Ureter (tissue), 1 donor: ENCODE measurements around the gene IL1RL2. TPM values are rescaled to one million over a fixed set of nuclear protein-coding genes. Genes with fewer than 3 reads are reported as not detected.

Experiments
- DNase-seq: peaks from one replicate; pipeline ENCODE4 v3.0.0-alpha.2; 2020; ENCODE audit warnings: low spot score
- total RNA-seq: library from RNA; stranded (reverse); gene quantifications from one replicate; pipeline ENCODE4 v1.2.4, GENCODE V29; 2023
- donor health status: DM: yes; HTN: yes; CAD: no.

IL1RL2 gene
- total RNA-seq, 1 donor from 2014 or later, result 5.2 TPM

DNA sequence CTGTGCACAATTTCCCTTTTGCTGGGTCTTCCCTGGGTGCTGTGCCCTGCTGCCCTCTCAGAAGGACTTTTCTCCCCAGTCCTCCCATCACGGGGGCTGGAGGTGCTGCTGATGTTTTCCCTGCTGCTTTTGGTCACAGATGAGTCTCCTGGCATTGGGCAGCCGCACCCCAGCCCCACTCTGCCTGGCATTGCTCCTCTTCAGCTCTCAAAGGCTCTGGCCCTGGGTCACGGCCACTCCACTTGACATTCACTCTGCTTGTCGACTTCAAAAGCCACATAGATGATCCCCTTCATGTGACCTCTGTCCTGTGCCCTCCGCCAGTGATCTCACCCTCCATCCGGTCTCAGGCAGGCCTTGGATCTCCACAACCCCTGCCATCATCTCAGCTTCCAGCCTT is 81.0 kb downstream of the IL1RL2 start:
- DNase-seq, result no peak

DNA sequence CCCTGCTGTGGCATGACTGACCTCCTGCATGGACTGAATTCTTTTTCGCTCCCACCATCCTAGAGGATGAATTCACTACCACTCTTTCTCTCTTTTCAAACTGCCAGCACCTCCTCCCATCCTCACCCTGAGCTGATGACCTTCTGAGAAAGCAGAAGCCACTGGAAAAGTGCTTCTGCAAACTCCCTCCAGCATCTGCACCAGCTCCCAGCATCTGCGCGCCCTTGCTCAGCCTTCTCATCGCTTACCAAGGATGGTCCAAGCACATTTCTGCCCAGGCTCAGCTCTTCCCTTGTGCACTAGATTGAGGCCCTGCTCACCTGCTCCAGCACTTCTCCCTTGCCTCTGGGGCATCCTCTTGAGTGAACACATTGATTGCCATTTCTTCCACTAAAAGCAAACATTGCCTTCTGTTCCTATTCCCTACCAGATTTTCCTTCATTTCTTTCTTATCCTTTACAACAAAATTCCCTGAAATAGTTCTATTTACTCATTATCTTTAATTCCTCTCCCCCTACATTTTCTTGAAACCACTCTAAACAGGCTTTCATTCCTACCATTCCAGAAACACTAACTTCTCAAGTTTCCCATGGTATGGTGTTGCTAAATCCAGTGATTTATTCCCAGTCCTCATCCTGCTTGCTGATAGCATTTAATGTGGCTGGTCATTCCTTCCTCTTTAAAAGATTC is 81.8 kb downstream of the IL1RL2 start:
- DNase-seq, result no peak

DNA sequence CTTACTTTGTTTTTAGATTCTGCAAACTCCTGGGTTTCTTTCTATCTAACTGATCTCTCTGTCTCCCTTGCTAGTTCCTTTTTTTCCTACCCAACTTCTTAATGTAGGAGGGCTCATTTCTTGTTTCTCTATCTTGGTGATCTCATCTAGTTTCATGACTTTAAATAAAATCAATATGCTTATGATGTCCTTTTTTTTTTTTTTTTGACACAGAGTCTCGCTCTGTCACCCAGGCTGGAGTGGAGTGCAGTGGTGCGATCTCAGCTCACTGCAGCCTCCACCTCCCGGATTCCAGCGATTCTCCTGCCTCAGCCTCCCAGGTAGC is 82.3 kb downstream of the IL1RL2 start:
- no peak for DNase-seq

DNA sequence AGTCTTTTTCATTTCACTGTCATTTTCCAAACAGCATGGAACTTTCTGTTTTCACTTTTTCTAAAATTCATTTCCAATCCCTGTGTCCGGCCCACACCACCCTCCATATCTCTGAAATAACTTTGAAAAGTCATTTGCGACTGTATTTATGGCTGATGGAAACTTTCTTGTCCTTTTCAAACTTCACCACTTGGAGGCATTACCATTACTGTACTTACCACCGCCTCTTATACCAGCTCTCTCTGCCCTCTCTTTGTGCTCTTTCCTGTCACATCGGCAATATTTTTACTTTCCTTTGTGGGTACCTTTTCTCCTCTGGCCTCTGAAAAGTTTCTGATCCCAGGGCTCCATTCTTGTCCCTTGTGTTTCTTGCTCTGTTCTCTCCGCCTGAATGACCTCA is 85.0 kb downstream of the IL1RL2 start:
- no peak for DNase-seq

DNA sequence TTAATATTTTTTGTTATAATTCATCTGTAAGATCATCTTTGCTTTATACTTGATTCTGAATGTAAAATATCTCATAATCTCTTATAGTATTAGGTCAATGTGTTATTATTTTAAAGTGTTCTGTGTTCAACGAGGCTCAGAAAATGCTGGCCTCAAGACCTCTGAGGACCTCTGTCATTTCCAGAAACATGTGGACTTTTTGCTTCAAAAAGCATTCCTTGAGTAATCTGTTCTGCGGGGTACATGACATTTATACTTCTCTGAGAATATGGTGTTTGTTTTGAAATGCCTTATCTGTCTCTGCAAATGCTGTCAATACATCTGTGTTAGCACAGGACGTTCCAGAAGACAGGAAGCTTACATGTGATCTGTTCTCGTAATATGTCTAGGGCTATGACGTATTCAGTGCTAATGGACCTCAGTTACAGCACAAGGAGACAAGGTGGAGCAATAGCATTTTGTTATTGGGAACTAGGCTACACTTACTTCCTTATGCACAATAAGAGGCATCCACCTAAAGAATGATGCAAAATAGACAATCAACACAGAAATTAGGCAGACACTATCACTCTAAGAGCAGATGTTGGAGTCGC is 86.9 kb downstream of the IL1RL2 start:
- DNase-seq, result no peak

DNA sequence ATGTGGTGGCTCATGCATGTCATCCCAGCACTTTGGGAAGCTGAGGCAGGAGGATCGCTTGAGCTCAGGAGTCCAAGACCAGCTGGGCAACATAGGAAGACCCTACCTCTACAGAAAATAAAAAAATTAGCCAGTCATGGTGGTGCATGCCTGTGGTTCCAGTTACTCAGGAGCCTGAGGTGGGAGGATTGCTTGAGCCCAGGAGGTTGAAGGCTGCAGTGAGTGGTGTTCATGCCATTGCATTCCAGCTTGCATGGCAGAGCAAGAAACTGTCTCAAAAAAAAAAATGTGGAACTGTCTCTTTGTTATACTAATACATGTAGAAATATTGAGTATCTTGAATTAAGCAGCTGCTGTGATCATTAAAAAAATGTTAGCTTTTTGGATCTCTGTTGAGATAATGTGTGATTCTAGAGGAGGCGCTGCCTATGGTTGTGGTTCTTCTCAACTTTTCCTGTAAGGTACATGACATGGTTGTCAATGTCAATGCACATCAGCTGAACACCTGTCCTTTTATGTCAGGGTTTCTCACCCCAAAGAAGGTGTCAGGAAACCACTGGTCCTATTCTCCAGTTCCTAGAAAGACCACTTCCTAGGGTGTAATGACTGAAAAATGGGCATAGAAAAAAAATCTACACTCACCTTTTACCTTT is 89.9 kb downstream of the IL1RL2 start:
- DNase-seq, result no peak

DNA sequence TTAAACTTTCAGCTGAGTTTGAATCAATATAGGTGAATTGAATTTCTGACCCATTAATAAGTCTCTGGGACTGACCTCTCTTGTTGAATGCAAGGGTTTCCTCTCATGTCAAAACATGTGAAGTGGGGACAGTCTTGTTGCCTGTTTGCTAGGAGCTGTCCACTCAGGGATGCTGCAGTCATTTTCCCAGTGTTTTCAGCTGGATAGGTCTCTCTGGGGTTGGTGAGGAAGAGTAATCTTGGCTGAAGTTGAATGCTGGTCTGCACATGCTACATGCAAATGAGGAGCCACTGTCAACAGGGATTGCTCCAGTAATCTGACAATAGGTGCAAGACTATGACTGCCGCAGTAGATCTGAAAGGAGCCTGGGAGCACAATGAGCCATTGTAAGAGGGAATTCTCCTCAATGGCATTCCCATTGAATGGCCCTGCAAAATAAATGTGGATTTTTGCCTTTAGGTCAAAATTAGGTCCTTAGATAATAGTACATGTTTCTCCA is 90.4 kb downstream of the IL1RL2 start:
- no peak for DNase-seq

DNA sequence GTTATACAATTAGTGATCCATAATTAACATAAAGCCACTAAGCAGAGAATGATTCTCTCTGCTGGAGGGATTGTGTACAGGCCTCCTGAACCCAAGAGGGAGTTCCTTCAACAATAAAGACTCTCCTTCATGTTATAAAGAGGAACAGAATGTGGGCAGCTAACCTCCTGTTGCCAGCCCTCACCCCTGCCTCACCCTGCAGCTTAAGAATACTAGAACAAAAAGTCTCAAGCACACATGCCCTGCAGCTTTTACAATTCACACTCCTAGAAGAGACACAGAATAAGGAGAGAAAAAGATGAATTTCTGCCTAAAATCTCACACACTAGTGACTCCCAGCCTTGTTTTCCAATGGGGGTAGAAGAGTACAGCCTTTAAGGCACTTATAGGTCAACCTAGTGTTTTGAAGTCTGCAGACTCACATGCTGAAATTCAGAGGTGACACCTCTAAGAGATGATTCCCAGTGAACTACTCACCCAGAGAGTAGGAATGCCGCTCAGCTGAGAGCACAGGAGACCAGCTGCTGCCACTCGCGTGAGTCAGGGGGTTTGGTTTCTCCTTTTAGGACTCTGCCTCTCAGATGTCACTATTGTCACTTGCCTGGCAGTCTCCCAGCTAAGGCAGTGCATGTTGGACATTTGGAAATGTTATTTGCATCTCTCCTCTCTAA is 92.0 kb downstream of the IL1RL2 start:
- no peak for DNase-seq

DNA sequence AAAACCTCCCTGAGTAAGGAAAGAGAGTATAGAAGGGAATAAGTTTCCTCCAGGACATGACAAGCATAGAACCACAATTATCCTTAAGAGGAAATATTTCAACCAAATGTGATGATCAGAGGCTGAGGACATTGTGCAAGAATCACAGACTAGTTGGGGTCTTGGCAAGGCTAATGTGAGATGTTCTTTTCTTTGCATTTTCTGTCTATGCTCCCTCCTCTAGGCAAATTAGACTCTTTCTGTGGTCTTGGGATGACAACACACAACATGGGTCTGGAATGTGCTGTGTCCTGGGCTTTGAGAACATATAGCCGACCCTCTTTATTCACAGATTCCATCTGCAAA is 92.5 kb downstream of the IL1RL2 start:
- no peak for DNase-seq

DNA sequence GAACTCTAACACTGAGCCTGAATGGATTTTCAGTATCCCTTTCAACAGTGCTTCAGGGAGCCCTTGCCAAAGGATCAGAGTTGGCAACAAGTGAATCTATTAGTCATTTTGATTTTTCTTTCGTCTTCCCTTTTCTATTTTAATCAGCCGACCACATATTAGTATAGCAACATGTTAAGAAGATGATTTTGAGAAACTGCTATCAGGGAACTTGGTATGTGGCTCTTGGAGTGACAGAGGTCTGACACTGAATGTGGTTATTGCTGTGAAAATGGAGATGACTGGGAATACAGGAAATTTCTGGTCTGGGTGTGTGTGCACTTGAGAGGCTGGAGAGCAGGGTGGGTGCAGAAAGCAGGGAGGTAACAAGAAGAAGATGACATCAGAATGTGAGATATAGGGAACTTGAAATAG is 95.9 kb downstream of the IL1RL2 start:
- DNase-seq, result no peak

DNA sequence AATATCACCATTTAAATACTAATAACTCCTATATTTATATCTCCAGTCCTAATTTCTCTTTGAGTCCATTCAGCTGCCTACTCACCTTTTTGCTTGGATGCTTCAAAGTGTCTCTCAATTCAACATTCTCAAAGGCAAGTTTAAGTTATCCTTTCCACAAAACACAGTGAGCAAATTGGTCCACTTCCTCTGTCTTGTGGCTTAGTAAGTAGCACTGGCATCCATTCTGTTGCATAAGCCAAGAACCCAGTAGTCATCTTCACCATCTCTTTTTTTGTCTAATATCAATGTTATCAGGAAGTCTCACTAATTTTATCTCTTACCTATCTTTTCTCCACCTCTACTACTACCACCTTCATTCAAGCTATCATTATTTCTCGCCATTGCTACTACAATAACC is 97.2 kb downstream of the IL1RL2 start:
- DNase-seq, result no peak

DNA sequence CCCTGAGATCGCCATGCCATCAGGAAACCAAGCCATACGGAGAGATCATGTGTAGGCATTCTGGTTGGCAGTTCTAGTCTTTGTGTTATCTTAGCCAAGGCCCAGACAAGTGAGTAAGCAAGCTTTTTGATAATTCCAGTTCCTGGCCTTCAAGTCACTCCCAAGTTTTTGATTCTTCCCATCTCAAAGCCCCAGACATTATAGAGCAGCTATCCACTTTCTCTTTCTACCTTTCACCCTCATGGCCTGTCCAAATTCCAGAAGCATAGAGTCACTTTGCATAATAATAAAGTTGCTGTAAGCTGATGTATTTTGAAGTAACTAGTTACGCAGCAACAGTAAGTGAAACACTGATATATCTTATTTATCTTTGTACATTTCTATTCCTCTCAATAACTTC is 97.8 kb downstream of the IL1RL2 start:
- DNase-seq, result no peak

DNA sequence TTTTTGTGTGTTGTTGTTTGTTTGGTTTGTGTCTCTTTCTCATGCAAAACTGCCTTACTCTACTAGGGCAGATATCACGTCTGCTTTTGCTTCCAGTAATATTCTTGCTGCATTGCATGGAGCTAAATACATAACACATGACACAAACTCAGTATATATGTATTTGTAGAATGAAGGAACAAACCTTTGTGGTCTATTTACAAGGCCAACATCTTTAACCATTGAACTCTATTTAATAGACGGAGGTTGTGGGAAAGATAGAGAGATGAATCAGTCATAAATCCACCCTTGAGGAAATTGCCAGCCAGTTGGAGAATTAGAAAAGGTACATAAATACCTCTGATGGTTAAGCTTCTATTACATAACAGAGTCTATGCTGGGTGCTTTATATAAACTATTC is 98.5 kb downstream of the IL1RL2 start:
- DNase-seq, result no peak

DNA sequence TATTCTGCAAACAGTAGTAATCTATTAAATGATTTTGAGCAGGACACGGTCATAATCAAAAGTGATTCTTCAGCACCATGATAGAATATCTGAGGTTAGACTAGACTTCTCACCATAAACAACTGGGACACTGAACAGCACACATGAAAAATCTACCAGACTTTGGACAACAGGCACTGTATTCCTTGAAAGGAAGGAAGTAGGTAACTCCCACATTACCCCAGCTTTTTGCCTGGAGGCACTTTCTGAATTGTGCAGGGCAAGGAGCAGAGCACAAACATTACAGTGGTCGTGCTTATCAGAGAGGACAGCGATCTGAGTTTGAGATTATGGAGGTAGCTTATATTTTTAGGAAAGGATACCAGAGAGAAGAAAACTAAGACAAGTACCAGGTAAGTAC is 99.2 kb downstream of the IL1RL2 start:
- no peak for DNase-seq

DNA sequence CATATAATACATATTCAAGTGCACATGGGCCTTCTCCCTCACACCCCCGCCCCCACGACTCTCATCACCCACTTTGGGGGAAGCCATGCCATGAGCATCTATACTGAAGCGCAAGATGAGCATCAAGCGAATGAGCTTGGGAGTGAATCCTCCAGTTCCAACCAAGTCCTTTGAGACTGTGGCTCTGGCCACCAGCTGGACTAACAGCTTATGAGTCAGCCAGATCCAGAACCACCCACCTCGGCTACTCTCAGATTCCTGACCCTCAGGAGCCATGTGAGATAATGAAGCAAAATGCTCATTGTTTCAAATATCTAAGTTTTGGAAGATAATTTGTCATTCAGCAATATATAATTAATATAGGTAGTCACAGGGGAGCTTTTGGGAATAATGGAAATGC is 102.3 kb downstream of the IL1RL2 start:
- no peak for DNase-seq

Other genes starting within 250 kb of the IL1RL2 start
- 5.9 TPM for gene IL1R2, start 195.1 kb upstream of the IL1RL2 start, total RNA-seq
- 93.3 TPM for gene IL1R1, start 44.3 kb upstream of the IL1RL2 start, total RNA-seq
- 18.3 TPM for gene IL1RL1, start 124.5 kb downstream of the IL1RL2 start, total RNA-seq
- 12.4 TPM for gene IL18R1, start 168.8 kb downstream of the IL1RL2 start, total RNA-seq
- gene IL18RAP, start 236.1 kb downstream of the IL1RL2 start, total RNA-seq, result 2.6 TPM